GM21717 (cell line): ENCODE measurements around the gene MEF2A.
A peak's percentile ranks its signal among the peaks of the same experiment; 100 is the strongest.

Source experiments
- ATAC-seq: cut with Tn5 transposase; IDR thresholded peaks from one replicate; pipeline ENCODE4 v1.9.1; 2021; ENCODE audit warnings: mild to moderate bottlenecking, moderate library complexity; ENCODE audit not compliant: unreplicated experiment

MEF2A gene

DNA sequence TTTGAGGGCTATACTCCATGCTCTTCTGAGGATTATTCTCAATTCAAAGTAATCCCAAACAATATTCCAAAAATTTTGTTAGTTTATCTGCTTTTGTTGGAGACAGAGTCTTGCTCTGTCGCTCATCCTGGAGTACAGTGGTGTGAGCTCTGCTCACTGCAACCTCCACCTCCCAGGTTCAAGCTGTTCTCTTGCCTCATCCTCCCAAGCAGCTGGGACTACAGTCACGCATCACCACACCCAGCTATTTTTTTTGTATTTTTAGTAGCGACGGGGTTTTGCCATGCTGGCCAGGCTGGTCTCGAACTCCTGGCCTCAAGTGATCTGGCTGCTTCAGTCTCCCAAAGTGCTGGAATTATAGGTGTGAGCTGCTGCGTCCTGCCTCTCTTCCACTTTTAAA, 39.1 kb downstream of the MEF2A start:
- no peak for ATAC-seq

DNA sequence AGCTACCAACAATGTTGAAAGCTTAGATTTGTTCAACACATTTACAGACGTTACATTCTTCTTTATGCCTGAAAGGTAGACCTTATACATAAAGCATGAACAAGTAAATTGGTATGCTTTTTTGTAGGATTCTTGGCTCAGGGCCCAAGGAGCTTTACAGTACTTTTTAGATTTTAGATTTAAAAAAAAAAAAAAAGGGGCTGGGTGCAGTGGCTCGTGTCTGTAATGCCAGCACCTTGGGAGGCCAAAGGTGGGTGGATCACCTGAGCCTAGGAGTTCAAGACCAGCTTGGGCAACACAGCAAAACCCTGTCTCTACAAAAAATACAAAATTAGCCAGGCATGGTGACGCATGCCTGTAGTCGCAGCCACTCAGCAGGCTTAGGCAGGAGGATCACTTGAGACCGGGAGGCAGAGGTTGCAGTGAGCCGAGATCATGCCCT, 39.7 kb downstream of the MEF2A start:
- no peak for ATAC-seq

- ATAC-seq, result no peak
These were observed 40.2 kb downstream of the MEF2A start for GRCh38 chr15:99605990-99606389.

DNA sequence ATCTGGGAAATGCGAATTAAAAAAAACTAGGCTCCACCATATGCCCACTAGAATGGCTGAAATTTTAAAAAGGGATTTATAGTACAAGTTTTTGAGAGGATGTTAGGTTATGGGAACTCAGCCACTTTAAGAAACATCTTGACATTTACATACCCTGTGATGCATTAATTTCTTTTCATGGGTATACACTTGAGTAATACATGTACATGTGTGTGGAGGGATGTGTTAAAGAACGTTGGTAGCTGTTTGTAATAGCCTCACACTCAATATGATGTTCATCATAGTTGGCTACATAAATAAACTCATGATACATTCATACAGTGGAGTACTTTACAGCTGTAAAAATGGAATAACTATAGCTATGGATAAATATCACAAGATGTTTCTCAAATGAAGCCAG, 40.9 kb downstream of the MEF2A start:
- no peak for ATAC-seq

GRCh38 chr15:99613481-99613880, 47.7 kb downstream of the MEF2A start:
- ATAC-seq, result no peak

DNA sequence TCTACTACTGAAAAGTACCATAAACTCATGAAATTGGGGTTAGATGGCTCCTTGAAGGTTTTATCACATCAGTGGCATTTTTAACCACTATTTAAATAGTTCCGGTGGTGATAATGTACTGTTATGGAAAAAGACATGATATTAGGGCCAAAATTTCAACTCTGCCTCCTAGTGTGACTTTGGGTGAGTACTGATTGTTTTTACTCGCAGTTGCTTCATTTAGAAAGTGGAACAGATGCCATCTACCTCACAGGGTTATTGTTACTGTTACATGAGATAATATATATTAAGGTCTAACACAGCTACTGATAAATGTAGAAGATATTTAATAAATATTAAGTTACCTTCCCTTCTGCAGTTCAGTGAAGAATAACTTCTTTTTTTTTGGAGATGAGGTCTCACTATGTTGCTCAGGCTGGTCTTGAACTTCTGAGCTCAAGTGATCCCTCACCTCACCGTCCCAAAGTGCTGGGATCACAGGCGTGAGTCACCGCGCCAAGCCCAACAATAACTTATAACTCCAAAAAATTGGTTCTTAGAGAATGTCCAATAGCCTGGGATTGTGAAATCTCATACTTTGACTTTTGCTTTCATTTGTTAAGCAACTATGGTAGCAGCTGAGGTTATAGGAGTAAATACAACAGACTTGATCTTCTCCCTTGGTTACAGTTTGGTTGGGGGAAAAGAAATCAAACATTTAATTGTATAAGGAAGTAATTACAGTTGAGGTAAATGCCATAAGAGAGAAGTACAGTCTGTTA, 48.3 kb downstream of the MEF2A start:
- no peak for ATAC-seq

DNA sequence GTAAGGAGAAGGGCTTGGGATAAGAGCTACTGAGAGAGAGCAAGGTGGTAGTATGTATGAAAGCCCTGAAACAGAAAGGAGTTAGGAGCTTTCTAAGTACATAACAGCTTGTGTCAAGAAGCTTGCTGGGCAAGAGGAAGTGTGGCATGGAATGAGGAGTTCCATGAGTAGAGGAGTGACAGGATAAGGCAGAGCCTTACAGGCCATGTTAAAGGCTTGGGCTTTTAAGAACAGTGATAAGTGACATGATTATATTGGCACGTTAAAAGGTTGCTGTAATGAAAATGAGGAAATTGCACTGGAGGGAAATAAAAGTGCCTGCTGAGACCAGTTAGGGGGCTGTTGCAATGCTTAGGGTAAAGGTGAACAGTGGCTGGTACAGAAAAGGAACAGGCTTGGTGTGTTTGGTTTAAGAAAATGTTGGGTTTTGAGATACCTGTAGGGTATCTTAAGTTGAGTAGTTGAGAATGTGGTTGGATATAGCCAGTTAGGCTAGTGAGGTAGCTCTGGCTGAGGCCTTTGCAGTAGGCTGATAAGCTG, 49.0 kb downstream of the MEF2A start:
- ATAC-seq, result no peak

DNA sequence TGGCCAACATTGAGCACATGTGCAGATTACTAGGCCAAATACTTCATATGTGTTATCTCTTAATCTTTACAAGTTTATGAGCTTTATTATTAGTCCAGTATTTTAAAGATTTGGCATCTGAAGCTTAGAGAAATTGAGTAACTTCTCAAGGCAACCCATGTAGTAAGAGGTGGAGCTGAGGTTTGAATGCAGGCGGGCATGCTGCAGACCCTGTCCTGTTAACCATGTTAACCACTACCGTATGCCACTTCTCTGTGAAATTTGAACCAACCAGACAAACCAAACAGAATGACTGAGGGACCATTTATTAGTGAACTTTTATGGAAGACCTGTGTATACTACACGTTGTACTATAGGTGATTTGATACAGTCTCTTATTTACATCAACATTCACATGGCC, 49.7 kb downstream of the MEF2A start:
- ATAC-seq, result no peak

DNA sequence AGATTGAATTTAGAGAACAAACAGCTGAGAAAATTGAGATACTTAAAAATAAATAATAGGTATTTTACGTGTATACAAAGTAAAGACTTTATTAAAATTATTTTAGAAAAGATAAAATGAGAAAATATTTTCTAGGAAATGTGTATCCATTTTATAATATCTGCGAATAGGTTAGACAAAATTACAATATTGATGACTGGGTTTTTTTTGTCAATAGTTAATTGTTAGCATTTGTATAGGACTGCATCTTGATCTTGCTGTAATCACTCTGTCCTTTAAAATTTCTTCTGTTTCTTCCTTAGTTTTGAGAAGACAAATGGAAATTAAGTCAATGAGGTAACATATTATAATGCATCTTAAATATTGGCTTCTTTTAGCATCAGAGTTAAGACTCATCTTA, 50.3 kb downstream of the MEF2A start:
- ATAC-seq, result no peak

DNA sequence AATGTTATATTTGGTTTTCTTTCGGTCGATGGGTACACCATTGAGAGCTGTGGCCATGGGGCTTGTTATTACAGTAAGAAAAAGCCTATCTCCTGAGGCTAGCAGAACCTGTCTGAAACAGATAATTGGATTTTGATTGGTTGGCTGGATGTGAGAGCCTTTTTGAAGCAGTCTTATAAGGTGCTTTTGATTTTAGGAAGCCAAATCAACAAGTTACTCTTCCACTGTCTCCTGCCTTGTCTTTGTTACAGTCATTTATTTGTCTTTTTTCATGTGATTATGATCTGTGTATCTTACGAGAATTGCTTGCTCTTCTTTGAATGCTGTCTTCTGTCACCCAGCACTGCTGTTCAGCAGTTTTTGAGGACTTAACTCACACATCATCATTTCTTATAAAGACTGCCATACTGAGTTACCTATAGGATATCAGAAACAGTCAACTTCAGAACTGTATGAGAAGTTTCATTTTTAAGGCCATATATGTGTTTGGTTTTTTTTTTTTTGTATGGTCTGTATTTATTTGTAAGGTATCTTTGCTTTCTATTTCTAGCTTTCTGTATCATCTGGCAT, 51.1 kb downstream of the MEF2A start:
- no peak for ATAC-seq

GRCh38 chr15:99618941-99619411, 53.2 kb downstream of the MEF2A start:
- ATAC-seq, result no peak

DNA sequence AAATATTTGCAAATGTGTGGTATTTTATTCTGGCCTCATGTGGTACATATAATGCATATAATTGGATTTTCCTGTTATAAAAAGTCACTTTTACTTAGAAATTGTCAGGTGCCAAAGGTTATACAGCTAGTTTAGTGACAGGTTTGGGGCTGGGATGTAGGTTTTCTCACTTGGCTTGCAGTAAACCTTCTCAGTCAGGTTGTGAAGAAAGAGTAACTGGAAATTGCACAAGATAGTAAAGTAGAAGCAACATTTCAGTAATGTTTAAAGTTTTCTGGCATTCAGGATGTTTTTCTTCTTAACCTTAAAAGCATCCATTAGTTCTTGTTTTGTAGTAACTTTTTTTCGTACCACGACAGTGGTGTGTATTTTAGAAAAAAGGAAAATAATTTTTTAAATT, 53.9 kb downstream of the MEF2A start:
- no peak for ATAC-seq

DNA sequence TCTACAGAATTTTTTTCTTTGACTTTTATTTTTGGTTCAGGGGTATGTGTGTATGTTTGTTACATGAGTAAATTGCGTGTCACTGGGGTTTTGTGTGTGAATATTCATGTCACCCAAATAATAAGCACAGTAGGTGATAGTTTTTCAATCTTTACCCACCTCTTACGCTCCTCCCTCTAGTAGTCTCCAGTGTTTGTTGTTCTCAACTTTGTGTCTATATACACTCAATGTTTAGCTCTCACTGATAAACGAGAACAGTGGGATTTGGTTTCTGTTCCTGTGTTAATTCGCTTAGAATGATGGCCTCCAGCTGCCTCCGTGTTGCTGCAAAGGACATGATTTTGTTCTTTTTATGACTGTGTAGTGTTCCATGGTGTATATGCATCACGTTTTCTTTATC, 54.4 kb downstream of the MEF2A start:
- ATAC-seq, result no peak

DNA sequence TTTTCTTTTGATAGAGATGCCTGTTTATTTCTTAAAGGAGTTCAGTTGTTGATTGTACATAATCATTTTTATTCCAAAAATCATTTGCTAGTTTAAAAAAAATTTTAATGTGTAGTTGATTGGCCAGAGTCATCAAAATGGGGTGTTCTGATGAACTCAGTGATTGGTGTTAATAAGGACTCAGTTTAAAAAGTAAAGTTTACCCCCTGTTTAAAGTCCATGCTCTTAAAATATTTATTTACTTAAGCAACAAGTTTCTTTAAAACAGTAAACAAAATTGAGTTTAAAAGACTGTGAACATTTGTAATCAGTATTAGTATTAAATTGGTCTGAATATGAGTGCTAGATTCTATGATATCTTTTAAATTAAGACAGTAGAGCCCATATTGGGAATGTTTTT, 56.0 kb downstream of the MEF2A start:
- no peak for ATAC-seq

DNA sequence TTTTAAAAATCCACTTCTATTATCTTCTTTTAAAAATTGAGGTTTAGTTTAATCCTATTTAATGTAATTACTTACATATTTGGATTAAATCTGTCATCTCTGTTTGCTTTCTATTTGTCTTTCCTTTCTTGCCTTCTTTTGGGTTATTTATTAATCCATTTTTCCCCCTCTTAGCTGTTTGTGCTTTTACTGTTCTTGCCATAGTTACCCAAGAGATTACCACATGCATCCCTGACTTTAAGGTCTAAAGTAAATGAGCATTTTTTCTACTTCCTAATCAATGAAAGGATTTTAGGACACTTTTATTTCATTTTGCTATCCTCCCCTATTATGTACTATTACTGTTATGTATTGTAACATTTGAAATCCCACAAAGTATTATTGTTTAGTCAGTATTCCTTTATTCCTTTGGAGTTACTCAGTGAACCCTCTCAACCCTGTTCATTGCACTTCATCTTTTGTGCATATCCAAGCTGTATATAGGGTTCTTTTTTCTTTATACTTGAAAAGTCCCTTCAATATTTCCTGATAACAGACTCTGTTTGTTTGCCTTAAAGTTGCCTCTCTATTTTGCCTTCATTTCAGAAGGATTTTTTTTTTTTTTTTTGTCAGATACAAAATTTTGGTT, 62.7 kb downstream of the MEF2A start:
- no peak for ATAC-seq

DNA sequence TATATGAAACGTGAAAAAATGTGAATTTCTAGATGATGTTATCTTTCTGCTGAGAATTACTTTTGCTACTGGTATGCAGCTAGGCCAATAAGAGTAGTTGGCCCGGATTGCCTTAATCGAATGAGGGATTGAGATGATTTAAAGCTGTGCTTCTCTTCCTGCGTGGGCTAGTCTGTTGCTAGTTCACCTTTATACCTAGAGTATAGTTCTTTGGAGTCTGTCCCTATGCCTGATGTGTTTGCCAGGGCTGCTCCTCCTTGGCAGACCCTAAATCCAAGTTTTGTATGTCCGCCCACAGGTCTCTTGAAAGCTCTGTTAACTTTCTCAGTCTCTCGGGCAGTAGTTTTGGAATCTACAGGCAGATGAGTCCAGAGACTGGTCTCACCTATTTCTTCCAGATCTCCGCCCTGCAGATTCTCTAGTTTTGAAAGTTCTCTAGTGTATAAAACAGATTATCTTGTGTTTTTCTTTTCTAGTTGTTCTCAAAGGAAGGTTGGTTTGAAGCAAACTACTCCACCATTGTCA, 64.9 kb downstream of the MEF2A start:
- ATAC-seq, result no peak

GRCh38 chr15:99631255-99631654, 65.5 kb downstream of the MEF2A start:
- ATAC-seq, result peak; percentile 94

DNA sequence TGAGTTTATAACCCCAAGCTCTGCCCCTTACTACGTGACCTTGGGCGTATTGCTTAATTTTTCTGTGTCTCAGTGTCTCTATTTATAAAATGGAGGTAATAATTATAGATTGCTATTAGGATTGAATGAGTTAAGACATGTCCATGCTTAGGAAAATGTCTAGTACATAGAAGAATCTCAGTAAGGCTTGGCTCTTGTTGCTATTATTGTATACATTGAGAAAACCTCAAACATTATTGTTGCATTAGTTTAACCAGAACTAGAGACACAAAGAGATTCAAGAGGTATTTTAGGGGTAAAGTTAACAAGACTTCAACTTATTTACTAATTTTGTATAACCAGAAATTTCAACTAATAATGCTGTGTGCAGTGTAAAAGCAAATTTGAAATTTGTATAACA, 66.7 kb downstream of the MEF2A start:
- ATAC-seq, result no peak

GRCh38 chr15:99633655-99634054, 67.9 kb downstream of the MEF2A start:
- no peak for ATAC-seq

- ATAC-seq, result no peak
These were observed 68.8 kb downstream of the MEF2A start for GRCh38 chr15:99634576-99634975.

GRCh38 chr15:99635145-99635544, 69.4 kb downstream of the MEF2A start:
- no peak for ATAC-seq

- peak; percentile 62 for ATAC-seq
These were observed 70.0 kb downstream of the MEF2A start for GRCh38 chr15:99635794-99636193.
